Tibial nerve (tissue), 4 donors: ENCODE data around the gene KCNJ18. TPM values are rescaled to one million over a fixed set of nuclear protein-coding genes. Genes with fewer than 3 reads are reported as not detected.
"Not testable (repeated sequence)": the region's sequence is repeated elsewhere in the genome, so short reads cannot be mapped to it uniquely, and the experiment has no call there.

Experiments
- DNase-seq, 2 donors: peaks; one replicate each; pipeline ENCODE4 v3.0.0-alpha.2; 2019; ENCODE audit warnings: low spot score in 2 of 2
- H3K27ac ChIP-seq, 4 donors: fragments of 200-600 bp; sonication (generic) in 3 of 4; one replicate each; pipeline ENCODE4 v1.5.1; 2017 to 2019; ENCODE audit warnings: mild to moderate bottlenecking in 1 of 4
- H3K27me3 ChIP-seq, 2 donors: fragments of 200-600 bp; sonication (generic) in 1 of 2; one replicate each; pipeline versions ENCODE4 v1.5.1 to v1.6.0; 2017 to 2019
- H3K36me3 ChIP-seq, 3 donors: fragments of 200-600 bp; sonication (generic); one replicate each; pipeline ENCODE4 v1.5.1; 2018 to 2019
- H3K4me1 ChIP-seq, 4 donors: fragments of 200-600 bp; sonication (generic) in 3 of 4; one replicate each; pipeline ENCODE4 v1.5.1; 2017 to 2019
- H3K4me3 ChIP-seq, 4 donors: fragments of 200-600 bp; sonication (generic) in 3 of 4; one replicate each; pipeline ENCODE4 v1.5.1; 2017 to 2019; ENCODE audit warnings: mild to moderate bottlenecking in 1 of 4, moderate library complexity in 1 of 4
- H3K9me3 ChIP-seq, 4 donors: fragments of 200-600 bp; sonication (generic) in 3 of 4; one replicate each; pipeline ENCODE4 v1.5.1; 2017 to 2019
- WGBS, 2 donors: methylation state at CpG; one replicate each; pipeline ENCODE4 v1.1.5; 2018; 5-methylcytosine and 5-hydroxymethylcytosine counted together
- total RNA-seq, 4 donors: library from RNA; depleted of rRNA; stranded (reverse); fragments of >200 nt; gene quantifications; one replicate each; pipeline ENCODE4 v1.1.0, GENCODE V29; 2016

The KCNJ18 gene
- total RNA-seq, 4 donors from 2014 or later = not detected

DNA sequence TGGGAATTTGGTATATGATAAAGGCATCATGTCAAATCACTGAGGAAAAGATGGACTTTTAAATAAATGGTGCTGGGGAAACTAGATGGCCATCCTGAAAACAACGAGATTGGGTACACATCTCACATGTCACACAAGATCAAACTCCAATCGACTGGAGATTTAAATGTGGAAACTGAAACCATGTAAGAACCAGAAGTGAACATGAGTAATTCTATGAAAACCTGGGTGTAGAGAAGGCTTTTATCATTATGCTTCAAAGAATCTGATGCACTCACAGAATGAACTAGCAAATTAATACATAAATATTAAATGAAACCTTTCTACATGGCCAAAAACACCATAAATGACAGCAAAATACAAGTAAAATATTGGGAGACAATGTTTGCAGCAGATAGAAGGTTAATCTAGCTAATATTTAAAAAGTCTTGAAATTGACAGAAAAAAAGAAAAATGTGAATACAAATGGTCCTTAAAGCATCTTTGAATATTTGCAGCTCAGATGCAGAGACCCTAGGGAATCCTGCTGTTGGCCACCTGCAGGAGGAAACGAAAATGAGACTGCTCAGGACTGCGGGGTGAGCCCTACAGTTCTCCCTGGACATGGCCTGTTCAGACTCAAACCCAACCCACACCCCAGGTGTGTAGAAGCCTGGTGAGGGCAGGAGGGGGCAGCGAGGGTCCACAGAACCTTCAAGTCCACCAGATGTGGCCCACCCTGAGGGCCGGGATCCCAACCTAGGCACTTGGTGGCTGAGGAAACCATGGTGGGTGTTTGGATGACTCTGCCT, 32.1 kb downstream of the KCNJ18 start:
- not testable (repeated sequence) for H3K9me3 ChIP-seq, H3K4me3 ChIP-seq, H3K27me3 ChIP-seq, H3K36me3 ChIP-seq, H3K27ac ChIP-seq, DNase-seq, H3K4me1 ChIP-seq
- WGBS, 2 donors = 66 to 79% methylated on average over 4 to 6 of the region's 6 CpGs

DNA sequence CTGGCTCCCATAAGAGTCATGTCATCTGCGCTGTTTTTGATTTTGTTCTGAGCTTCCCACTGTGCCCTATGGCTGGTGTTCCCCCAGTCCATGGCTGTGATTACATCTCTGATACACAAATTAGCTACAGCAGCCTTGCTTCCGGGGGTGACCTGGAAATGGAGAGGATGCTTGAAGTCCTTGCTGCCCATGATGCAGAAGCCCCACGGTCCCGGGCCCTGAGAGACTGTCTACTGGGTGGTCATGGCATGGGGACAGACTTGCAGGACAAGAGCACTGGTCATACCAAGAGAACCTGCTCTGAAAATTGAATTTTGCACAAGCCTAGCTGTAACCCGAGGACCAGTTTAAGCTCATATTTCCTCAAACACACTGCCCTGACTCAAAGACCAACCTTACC, 38.8 kb downstream of the KCNJ18 start:
- DNase-seq, H3K4me1 ChIP-seq, H3K9me3 ChIP-seq, H3K27me3 ChIP-seq, H3K36me3 ChIP-seq, H3K4me3 ChIP-seq, H3K27ac ChIP-seq: not testable (repeated sequence)
- 74 to 86% methylated on average over 5 of the region's 5 CpGs for WGBS, 2 donors

DNA sequence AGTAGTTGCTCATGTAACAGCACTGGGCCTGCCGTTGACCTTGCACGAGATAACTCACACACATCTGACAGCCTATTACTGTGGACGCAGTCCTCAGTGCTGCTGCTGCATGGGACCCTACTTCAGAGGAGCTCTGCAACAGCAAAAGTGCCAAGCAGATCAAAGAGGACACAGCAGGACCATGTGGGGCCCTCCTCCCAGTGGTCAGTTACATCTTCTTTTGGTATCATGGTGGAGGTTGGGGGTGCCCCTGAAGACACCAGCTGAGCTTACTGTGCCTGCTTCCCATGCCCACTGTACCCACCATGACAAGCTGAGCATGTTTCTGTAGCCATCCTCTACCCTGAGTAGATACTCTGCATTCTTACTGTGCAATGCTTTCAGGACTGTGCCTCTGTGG, 41.6 kb downstream of the KCNJ18 start:
- H3K9me3 ChIP-seq, H3K4me3 ChIP-seq, H3K36me3 ChIP-seq, H3K27me3 ChIP-seq, H3K4me1 ChIP-seq, H3K27ac ChIP-seq, DNase-seq: not testable (repeated sequence)
- WGBS, 2 donors = 84 to 94% methylated on average over 3 of the region's 3 CpGs

DNA sequence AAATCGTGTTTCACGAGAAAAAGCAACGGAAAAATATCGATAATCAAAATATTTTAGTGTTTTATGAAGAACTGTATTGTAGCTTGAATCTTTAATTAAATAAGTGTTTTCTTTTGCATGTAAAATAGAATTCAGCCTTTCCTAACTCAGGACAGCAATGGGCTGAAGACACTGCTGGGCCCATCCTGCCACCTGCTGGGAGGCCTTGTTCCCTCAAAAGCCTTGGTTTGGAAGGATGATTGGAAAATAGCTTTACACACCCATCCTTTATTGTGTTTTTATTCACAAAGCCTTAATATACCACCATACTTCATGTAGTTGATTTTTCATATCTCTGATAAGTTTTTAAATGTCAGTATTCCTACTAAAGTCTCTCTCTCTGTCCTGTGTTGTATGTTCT, 43.5 kb downstream of the KCNJ18 start:
- H3K4me3 ChIP-seq, H3K27me3 ChIP-seq, H3K27ac ChIP-seq, H3K4me1 ChIP-seq, DNase-seq, H3K9me3 ChIP-seq, H3K36me3 ChIP-seq: not testable (repeated sequence)
- 83% methylated on average over 4 of the region's 4 CpGs for WGBS, 2 donors

DNA sequence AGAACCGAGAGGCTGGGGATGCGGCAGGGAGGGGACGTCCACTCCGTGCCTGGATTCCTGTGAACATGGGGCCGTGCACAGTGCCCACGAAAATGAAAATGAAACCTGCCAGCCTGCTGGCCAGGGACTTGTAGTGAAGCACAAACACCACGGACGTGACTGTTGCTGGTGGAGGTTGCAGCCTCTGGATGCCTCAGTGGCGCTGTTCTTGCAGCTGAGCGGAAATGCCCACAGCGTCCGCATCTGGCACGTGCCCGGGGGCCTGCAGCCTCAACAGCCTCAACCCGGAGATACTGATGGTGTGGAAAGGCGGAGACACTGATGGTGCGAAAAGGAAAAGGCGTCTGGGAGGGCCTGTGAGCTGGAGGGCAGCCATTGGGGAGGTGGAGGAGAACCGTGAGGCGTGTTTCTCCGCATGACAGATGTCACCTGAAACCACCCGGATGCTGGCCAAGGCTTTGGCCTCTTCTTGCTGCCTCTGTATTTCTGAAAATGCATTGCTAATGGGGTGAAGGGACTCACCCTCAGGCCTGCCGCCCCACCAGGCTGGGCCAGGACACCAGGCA, 44.8 kb downstream of the KCNJ18 start:
- 66 to 72% methylated on average over 14 to 22 of the region's 23 CpGs for WGBS, 2 donors
- not testable (repeated sequence) for H3K27ac ChIP-seq, H3K9me3 ChIP-seq, H3K4me3 ChIP-seq, H3K27me3 ChIP-seq, H3K36me3 ChIP-seq, DNase-seq, H3K4me1 ChIP-seq

DNA sequence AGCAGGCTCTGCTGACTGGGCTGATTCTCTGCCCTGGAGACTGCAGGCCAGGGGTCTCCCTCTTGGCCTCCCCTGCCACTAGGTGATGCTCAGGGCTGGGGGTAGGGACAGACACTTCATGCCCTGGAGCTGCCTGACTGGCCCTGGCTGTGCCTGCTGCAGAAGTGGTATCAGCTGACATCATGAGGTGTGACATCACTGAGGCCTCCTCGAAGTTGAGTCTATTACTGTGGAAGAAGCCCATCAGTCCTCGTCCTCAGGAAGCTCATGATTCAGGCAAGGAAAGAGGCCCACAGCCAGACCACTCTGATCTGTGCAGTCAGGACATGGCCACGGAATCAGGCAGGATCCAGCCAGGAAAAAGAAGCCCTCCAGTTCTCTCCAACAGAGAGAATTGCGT, 45.9 kb downstream of the KCNJ18 start:
- not testable (repeated sequence) for H3K9me3 ChIP-seq, DNase-seq, H3K27me3 ChIP-seq, H3K4me3 ChIP-seq, H3K4me1 ChIP-seq, H3K27ac ChIP-seq, H3K36me3 ChIP-seq
- 48 to 54% methylated on average over 2 of the region's 4 CpGs for WGBS, 2 donors

DNA sequence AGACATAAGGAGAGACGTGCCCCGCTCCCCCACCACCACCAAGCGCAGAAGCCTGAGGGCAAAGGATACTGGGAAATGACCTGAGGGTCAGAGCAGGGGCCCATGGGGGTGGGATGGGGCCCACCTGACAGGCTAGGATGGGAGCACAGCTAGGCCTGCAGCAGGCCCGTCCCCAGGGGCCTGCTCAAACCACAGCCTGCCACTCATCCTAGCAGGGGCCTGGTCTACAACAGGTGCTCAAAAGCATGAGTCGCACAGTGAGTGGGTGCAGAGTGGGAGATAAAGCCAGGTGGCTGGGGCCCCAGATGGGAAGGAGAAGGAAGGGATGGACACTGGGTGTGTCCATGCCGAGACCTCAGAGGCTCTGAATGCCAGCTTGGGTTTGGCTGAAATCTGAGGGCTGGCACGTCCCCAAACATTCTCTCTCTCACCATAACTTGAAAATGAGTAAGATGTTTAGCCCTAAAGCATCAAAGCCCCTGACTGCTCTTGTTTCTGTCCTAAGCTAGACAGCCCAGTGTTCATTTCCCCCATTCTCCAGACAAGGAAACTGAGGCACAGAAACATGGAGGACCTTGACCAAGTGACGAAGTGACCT, 46.7 kb downstream of the KCNJ18 start:
- not testable (repeated sequence) for H3K27ac ChIP-seq, H3K4me3 ChIP-seq, H3K36me3 ChIP-seq, H3K9me3 ChIP-seq, H3K4me1 ChIP-seq, DNase-seq, H3K27me3 ChIP-seq
- WGBS, 2 donors = 73 to 74% methylated on average over 2 to 4 of the region's 8 CpGs

DNA sequence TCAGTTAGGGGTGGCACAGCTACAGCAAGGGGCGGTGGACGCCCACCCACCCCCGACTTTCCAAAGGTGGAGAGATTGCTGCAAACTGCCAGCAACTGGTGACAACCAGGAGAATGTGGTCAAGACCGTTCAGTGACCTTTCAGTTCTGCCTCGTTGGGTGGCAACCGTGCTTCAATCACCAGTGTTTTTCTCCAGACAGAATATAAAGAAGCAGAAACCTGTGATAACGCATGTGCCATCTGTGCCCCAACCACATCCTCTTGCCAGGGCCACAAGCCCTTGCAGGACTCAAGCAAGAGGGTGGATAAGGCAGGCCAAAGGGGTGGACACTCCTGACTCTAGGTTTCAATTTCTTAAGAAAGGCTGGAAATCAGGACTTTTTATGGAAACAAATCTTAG, 47.2 kb downstream of the KCNJ18 start:
- not testable (repeated sequence) for H3K27ac ChIP-seq, H3K9me3 ChIP-seq, H3K4me1 ChIP-seq, H3K36me3 ChIP-seq, DNase-seq, H3K4me3 ChIP-seq, H3K27me3 ChIP-seq
- WGBS, 2 donors = 75 to 79% methylated on average over 3 to 6 of the region's 7 CpGs

DNA sequence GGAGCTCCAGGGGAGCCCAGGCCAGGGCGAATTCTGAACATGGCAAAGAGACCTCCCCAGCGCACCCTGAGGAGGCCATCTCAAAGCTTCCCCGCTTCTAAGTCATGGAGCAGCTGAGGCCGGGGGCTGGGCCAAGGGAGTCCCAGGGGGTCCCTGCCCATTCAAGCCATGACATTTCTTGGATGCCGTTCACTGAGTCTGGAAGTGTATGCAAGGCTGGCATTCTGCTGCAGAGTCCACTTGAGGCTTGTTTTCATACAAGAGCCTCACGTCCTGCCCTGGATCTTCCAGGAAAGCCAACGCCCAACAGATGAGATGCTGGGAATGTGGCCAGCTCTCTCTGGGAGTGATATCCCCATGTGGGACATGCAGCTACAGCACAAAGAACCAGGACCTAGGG, 48.5 kb downstream of the KCNJ18 start:
- H3K27ac ChIP-seq, H3K27me3 ChIP-seq: not testable (repeated sequence)

DNA sequence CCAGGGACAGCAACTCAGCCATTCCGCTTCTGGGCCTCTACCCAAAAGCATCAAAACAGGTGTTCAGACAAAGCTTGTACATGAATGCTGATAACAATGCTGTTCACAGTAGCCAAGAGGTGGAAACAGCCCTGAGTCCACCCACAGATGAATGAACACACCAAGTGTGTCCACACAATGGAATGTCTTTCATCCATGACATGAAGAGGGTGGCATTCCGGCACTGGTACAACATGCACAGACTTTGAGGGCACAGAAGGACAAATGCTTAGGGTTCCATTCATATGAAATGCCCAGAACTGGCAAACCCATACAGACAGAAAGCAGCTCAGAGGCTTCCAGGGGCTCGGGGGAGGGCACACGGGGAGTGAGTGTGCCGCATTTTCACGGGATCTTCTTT, 49.2 kb downstream of the KCNJ18 start:
- not testable (repeated sequence) for H3K9me3 ChIP-seq, DNase-seq, H3K4me3 ChIP-seq, H3K27me3 ChIP-seq, H3K27ac ChIP-seq, H3K36me3 ChIP-seq, H3K4me1 ChIP-seq
- WGBS, 2 donors = no CpG with 5 or more reads among the region's 6 CpGs

More for the DNA sequence above, 48.5 kb downstream of the KCNJ18 start:
- not testable (repeated sequence) for H3K36me3 ChIP-seq, DNase-seq, H3K4me3 ChIP-seq, H3K4me1 ChIP-seq, H3K9me3 ChIP-seq
- WGBS, 2 donors = 40% methylated on average over 1 of the region's 7 CpGs; no CpG with 5 or more reads in 1 of the 2 donors
